ENCODE measurements around the gene TREX2.

Gene TREX2

GRCh38 chrX:153475751-153476281, 30.0 kb upstream of the TREX2 start:
- DNase-seq (ENCODE audit: low spot score): no peak

GRCh38 chrX:153475271-153475670, 29.4 kb upstream of the TREX2 start:
- DNase-seq (ENCODE audit: low spot score): no peak

- no peak for DNase-seq (ENCODE audit: low spot score)
Measured at GRCh38 chrX:153474718-153475117, 28.9 kb upstream of the TREX2 start.

- DNase-seq (ENCODE audit: low spot score): no peak
Measured at GRCh38 chrX:153474266-153474665, 28.4 kb upstream of the TREX2 start.

GRCh38 chrX:153473126-153473525, 27.3 kb upstream of the TREX2 start:
- no peak for DNase-seq (ENCODE audit: low spot score)

GRCh38 chrX:153471663-153472280, 25.9 kb upstream of the TREX2 start:
- DNase-seq (ENCODE audit: low spot score): no peak

GRCh38 chrX:153470411-153471363, 24.8 kb upstream of the TREX2 start, which contains the start of gene HAUS7:
HAUS7 (minus strand) TSS chrX:153470576; CDS start chrX:153470557, 19 bp downstream.
- peak; percentile 96 for DNase-seq (ENCODE audit: low spot score)

- DNase-seq (ENCODE audit: low spot score): no peak
Measured at GRCh38 chrX:153469811-153470410, 24.1 kb upstream of the TREX2 start.

- DNase-seq (ENCODE audit: low spot score): no peak
Measured at GRCh38 chrX:153468008-153468580, 22.2 kb upstream of the TREX2 start.

GRCh38 chrX:153465691-153466380, 20.0 kb upstream of the TREX2 start:
- DNase-seq (ENCODE audit: low spot score): no peak

- no peak for DNase-seq (ENCODE audit: low spot score)
Measured at GRCh38 chrX:153464116-153464515, 18.3 kb upstream of the TREX2 start.

- no peak for DNase-seq (ENCODE audit: low spot score)
Measured at GRCh38 chrX:153463556-153463955, 17.7 kb upstream of the TREX2 start.

- no peak for DNase-seq (ENCODE audit: low spot score)
Measured at GRCh38 chrX:153463031-153463430, 17.2 kb upstream of the TREX2 start.

- no peak for DNase-seq (ENCODE audit: low spot score)
Measured at GRCh38 chrX:153462291-153462690, 16.4 kb upstream of the TREX2 start.

- peak; percentile 14 for DNase-seq (ENCODE audit: low spot score)
Measured at GRCh38 chrX:153460826-153461225, 15.0 kb upstream of the TREX2 start.

GRCh38 chrX:153459986-153460385, 14.1 kb upstream of the TREX2 start:
- no peak for DNase-seq (ENCODE audit: low spot score)

- DNase-seq (ENCODE audit: low spot score): no peak
Measured at GRCh38 chrX:153458476-153458875, 12.6 kb upstream of the TREX2 start.

- no peak for DNase-seq (ENCODE audit: low spot score)
Measured at GRCh38 chrX:153457827-153458466, 12.1 kb upstream of the TREX2 start.

GRCh38 chrX:153457136-153457825, 11.4 kb upstream of the TREX2 start:
- no peak for DNase-seq (ENCODE audit: low spot score)

- no peak for DNase-seq (ENCODE audit: low spot score)
Measured at GRCh38 chrX:153456704-153457103, 10.8 kb upstream of the TREX2 start.

Data from COLO829 (cell line).